Stimulated activated CD4-positive, alpha-beta T cell treated with anti-CD3 and anti-CD28 coated beads, Interleukin-12 subunit alpha, Interleukin-12 subunit beta, amount 100 ng/mL, for 4 hours (primary cell): Measurements from ENCODE around the gene CFAP46.
"Not testable (repeated sequence)": the region's sequence is repeated elsewhere in the genome, so short reads cannot be mapped to it uniquely, and the experiment has no call there.

Experiments
- DNase-seq: peaks from one replicate; pipeline ENCODE4 v3.0.0-alpha.2; 2020

The CFAP46 gene

GRCh38 chr10:132898391-132899053 lies 43.8 kb downstream of the CFAP46 start:
- no peak for DNase-seq

- DNase-seq = no peak
Measured at GRCh38 chr10:132897516-132898381, 44.6 kb downstream of the CFAP46 start.

- DNase-seq = not testable (repeated sequence)
Measured at GRCh38 chr10:132893786-132894185, 48.6 kb downstream of the CFAP46 start.

- DNase-seq = no peak
Measured at GRCh38 chr10:132893090-132893489, 49.3 kb downstream of the CFAP46 start.

- DNase-seq = no peak
Measured at GRCh38 chr10:132892004-132892403, 50.4 kb downstream of the CFAP46 start.

GRCh38 chr10:132891368-132891767 lies 51.0 kb downstream of the CFAP46 start:
- no peak for DNase-seq

GRCh38 chr10:132890301-132890700 lies 52.1 kb downstream of the CFAP46 start:
- DNase-seq = no peak

GRCh38 chr10:132889556-132889955 lies 52.8 kb downstream of the CFAP46 start:
- DNase-seq = no peak

GRCh38 chr10:132888898-132889490 lies 53.4 kb downstream of the CFAP46 start:
- DNase-seq = no peak

- not testable (repeated sequence) for DNase-seq
Measured at GRCh38 chr10:132888446-132888845, 53.9 kb downstream of the CFAP46 start.

- no peak for DNase-seq
Measured at GRCh38 chr10:132886211-132887099, 55.9 kb downstream of the CFAP46 start.

GRCh38 chr10:132885451-132886210 lies 56.7 kb downstream of the CFAP46 start:
- DNase-seq = no peak

GRCh38 chr10:132884691-132885271 lies 57.6 kb downstream of the CFAP46 start:
- no peak for DNase-seq

- no peak for DNase-seq
Measured at GRCh38 chr10:132884041-132884440, 58.3 kb downstream of the CFAP46 start.

GRCh38 chr10:132883391-132883881 lies 58.9 kb downstream of the CFAP46 start:
- DNase-seq = no peak

GRCh38 chr10:132882069-132882951 lies 60.1 kb downstream of the CFAP46 start:
- no peak for DNase-seq

GRCh38 chr10:132881186-132881920 lies 61.0 kb downstream of the CFAP46 start:
- DNase-seq = no peak

GRCh38 chr10:132880128-132880981 lies 62.0 kb downstream of the CFAP46 start:
- DNase-seq = no peak
